Measurements from ENCODE around the gene PTPRM.

PTPRM gene

GRCh38 chr18:8367217-8367988 lies 800.3 kb downstream of the PTPRM start:
- Histone ChIP-seq H3K9ac (ENCODE audit: low read length) (no peak overlapping the region), H3K27me3 (ENCODE audit: control insufficient read depth in 1 of 2, insufficient read depth in 2 of 2, low read length in 2 of 2) (no peaks in the 10 kb centered on the region), H3K9me3 (ENCODE audit: low read length) (no peaks in the 10 kb centered on the region), H3K27ac (ENCODE audit: low read depth, low read length) (no peak overlapping the region), H3K4me3 (ENCODE audit: low read depth in 1 of 2, low read length in 2 of 2) (no peak overlapping the region), H3K4me1 (ENCODE audit: insufficient read depth, low read length) (peaks cover 22% of the 10 kb centered on the region), H3K36me3 (ENCODE audit: insufficient read depth, low read length) (no peaks in the 10 kb centered on the region)

- no peak overlapping the region for H3K9ac ChIP-seq (ENCODE audit: low read length)
- peaks cover 16% of the 10 kb centered on the region for H3K4me1 ChIP-seq (ENCODE audit: insufficient read depth, low read length)
- H3K36me3 ChIP-seq (ENCODE audit: insufficient read depth, low read length) = no peaks in the 10 kb centered on the region
- H3K4me3 ChIP-seq (ENCODE audit: low read depth in 1 of 2, low read length in 2 of 2) = no peak overlapping the region
- H3K27me3 ChIP-seq (ENCODE audit: control insufficient read depth in 1 of 2, insufficient read depth in 2 of 2, low read length in 2 of 2) = no peaks in the 10 kb centered on the region
- no peak overlapping the region for H3K27ac ChIP-seq (ENCODE audit: low read depth, low read length)
- H3K9me3 ChIP-seq (ENCODE audit: low read length) = no peaks in the 10 kb centered on the region
These were observed 801.5 kb downstream of the PTPRM start for GRCh38 chr18:8368512-8369217.

GRCh38 chr18:8373486-8373885 lies 806.4 kb downstream of the PTPRM start:
- H3K4me3 ChIP-seq (ENCODE audit: low read depth in 1 of 2, low read length in 2 of 2) = no peak overlapping the region
- H3K4me1 ChIP-seq (ENCODE audit: insufficient read depth, low read length) = no peaks in the 10 kb centered on the region
- H3K27me3 ChIP-seq (ENCODE audit: control insufficient read depth in 1 of 2, insufficient read depth in 2 of 2, low read length in 2 of 2) = no peaks in the 10 kb centered on the region
- H3K36me3 ChIP-seq (ENCODE audit: insufficient read depth, low read length) = peaks cover 8% of the 10 kb centered on the region
- H3K9me3 ChIP-seq (ENCODE audit: low read length) = no peaks in the 10 kb centered on the region
- no peak overlapping the region for H3K9ac ChIP-seq (ENCODE audit: low read length)
- no peak overlapping the region for H3K27ac ChIP-seq (ENCODE audit: low read depth, low read length)

GRCh38 chr18:8374676-8375075 lies 807.6 kb downstream of the PTPRM start:
- H3K9ac ChIP-seq (ENCODE audit: low read length) = no peak overlapping the region
- H3K4me3 ChIP-seq (ENCODE audit: low read depth in 1 of 2, low read length in 2 of 2) = no peak overlapping the region
- no peaks in the 10 kb centered on the region for H3K27me3 ChIP-seq (ENCODE audit: control insufficient read depth in 1 of 2, insufficient read depth in 2 of 2, low read length in 2 of 2)
- peaks cover 19% of the 10 kb centered on the region for H3K36me3 ChIP-seq (ENCODE audit: insufficient read depth, low read length)
- H3K27ac ChIP-seq (ENCODE audit: low read depth, low read length) = no peak overlapping the region
- no peaks in the 10 kb centered on the region for H3K9me3 ChIP-seq (ENCODE audit: low read length)
- H3K4me1 ChIP-seq (ENCODE audit: insufficient read depth, low read length) = no peaks in the 10 kb centered on the region

- Histone ChIP-seq H3K9me3 (ENCODE audit: low read length) (no peaks in the 10 kb centered on the region), H3K36me3 (ENCODE audit: insufficient read depth, low read length) (peaks cover 24% of the 10 kb centered on the region), H3K9ac (ENCODE audit: low read length) (no peak overlapping the region), H3K4me3 (ENCODE audit: low read depth in 1 of 2, low read length in 2 of 2) (no peak overlapping the region), H3K27ac (ENCODE audit: low read depth, low read length) (no peak overlapping the region), H3K4me1 (ENCODE audit: insufficient read depth, low read length) (no peaks in the 10 kb centered on the region), H3K27me3 (ENCODE audit: control insufficient read depth in 1 of 2, insufficient read depth in 2 of 2, low read length in 2 of 2) (no peaks in the 10 kb centered on the region)
These were observed 808.1 kb downstream of the PTPRM start for GRCh38 chr18:8375249-8375648.

- Histone ChIP-seq H3K9ac (ENCODE audit: low read length) (no peak overlapping the region), H3K36me3 (ENCODE audit: insufficient read depth, low read length) (peaks cover 31% of the 10 kb centered on the region), H3K4me3 (ENCODE audit: low read depth in 1 of 2, low read length in 2 of 2) (no peak overlapping the region), H3K9me3 (ENCODE audit: low read length) (no peaks in the 10 kb centered on the region), H3K4me1 (ENCODE audit: insufficient read depth, low read length) (no peaks in the 10 kb centered on the region), H3K27ac (ENCODE audit: low read depth, low read length) (no peak overlapping the region), H3K27me3 (ENCODE audit: control insufficient read depth in 1 of 2, insufficient read depth in 2 of 2, low read length in 2 of 2) (no peaks in the 10 kb centered on the region)
These were observed 809.0 kb downstream of the PTPRM start for GRCh38 chr18:8376113-8376512.

- Histone ChIP-seq H3K4me1 (ENCODE audit: insufficient read depth, low read length) (no peaks in the 10 kb centered on the region), H3K9ac (ENCODE audit: low read length) (no peak overlapping the region), H3K27me3 (ENCODE audit: control insufficient read depth in 1 of 2, insufficient read depth in 2 of 2, low read length in 2 of 2) (no peaks in the 10 kb centered on the region), H3K36me3 (ENCODE audit: insufficient read depth, low read length) (peaks cover 31% of the 10 kb centered on the region), H3K9me3 (ENCODE audit: low read length) (no peaks in the 10 kb centered on the region), H3K27ac (ENCODE audit: low read depth, low read length) (no peak overlapping the region), H3K4me3 (ENCODE audit: low read depth in 1 of 2, low read length in 2 of 2) (no peak overlapping the region)
These were observed 812.2 kb downstream of the PTPRM start for GRCh38 chr18:8379187-8379941.

- Histone ChIP-seq H3K27ac (ENCODE audit: low read depth, low read length) (no peak overlapping the region), H3K36me3 (ENCODE audit: insufficient read depth, low read length) (peaks cover 31% of the 10 kb centered on the region), H3K27me3 (ENCODE audit: control insufficient read depth in 1 of 2, insufficient read depth in 2 of 2, low read length in 2 of 2) (no peaks in the 10 kb centered on the region), H3K4me1 (ENCODE audit: insufficient read depth, low read length) (no peaks in the 10 kb centered on the region), H3K9me3 (ENCODE audit: low read length) (no peaks in the 10 kb centered on the region), H3K9ac (ENCODE audit: low read length) (no peak overlapping the region), H3K4me3 (ENCODE audit: low read depth in 1 of 2, low read length in 2 of 2) (no peak overlapping the region)
These were observed 812.9 kb downstream of the PTPRM start for GRCh38 chr18:8380006-8380405.

GRCh38 chr18:8380926-8381325 lies 813.8 kb downstream of the PTPRM start:
- H3K36me3 ChIP-seq (ENCODE audit: insufficient read depth, low read length) = peaks cover 34% of the 10 kb centered on the region
- H3K27ac ChIP-seq (ENCODE audit: low read depth, low read length) = no peak overlapping the region
- no peaks in the 10 kb centered on the region for H3K4me1 ChIP-seq (ENCODE audit: insufficient read depth, low read length)

GRCh38 chr18:8381821-8382459 lies 814.8 kb downstream of the PTPRM start:
- Histone ChIP-seq H3K27me3 (ENCODE audit: control insufficient read depth in 1 of 2, insufficient read depth in 2 of 2, low read length in 2 of 2) (no peaks in the 10 kb centered on the region), H3K9ac (ENCODE audit: low read length) (no peak overlapping the region), H3K4me1 (ENCODE audit: insufficient read depth, low read length) (no peaks in the 10 kb centered on the region), H3K9me3 (ENCODE audit: low read length) (no peaks in the 10 kb centered on the region), H3K27ac (ENCODE audit: low read depth, low read length) (no peak overlapping the region), H3K36me3 (ENCODE audit: insufficient read depth, low read length) (peaks cover 42% of the 10 kb centered on the region), H3K4me3 (ENCODE audit: low read depth in 1 of 2, low read length in 2 of 2) (no peak overlapping the region)

More at GRCh38 chr18:8380926-8381325, 813.8 kb downstream of the PTPRM start:
- Histone ChIP-seq H3K4me3 (ENCODE audit: low read depth in 1 of 2, low read length in 2 of 2) (no peak overlapping the region), H3K9me3 (ENCODE audit: low read length) (no peaks in the 10 kb centered on the region), H3K27me3 (ENCODE audit: control insufficient read depth in 1 of 2, insufficient read depth in 2 of 2, low read length in 2 of 2) (no peaks in the 10 kb centered on the region), H3K9ac (ENCODE audit: low read length) (no peak overlapping the region)

- no peaks in the 10 kb centered on the region for H3K27me3 ChIP-seq (ENCODE audit: control insufficient read depth in 1 of 2, insufficient read depth in 2 of 2, low read length in 2 of 2)
- no peak overlapping the region for H3K27ac ChIP-seq (ENCODE audit: low read depth, low read length)
- no peak overlapping the region for H3K9ac ChIP-seq (ENCODE audit: low read length)
- no peak overlapping the region for H3K4me3 ChIP-seq (ENCODE audit: low read depth in 1 of 2, low read length in 2 of 2)
- no peaks in the 10 kb centered on the region for H3K4me1 ChIP-seq (ENCODE audit: insufficient read depth, low read length)
- peaks cover 26% of the 10 kb centered on the region for H3K36me3 ChIP-seq (ENCODE audit: insufficient read depth, low read length)
- H3K9me3 ChIP-seq (ENCODE audit: low read length) = no peaks in the 10 kb centered on the region
These were observed 818.3 kb downstream of the PTPRM start for GRCh38 chr18:8385400-8385799.
